Peyer's patch (tissue), 4 donors: ENCODE results near the gene PIN1. TPM values are rescaled to one million over a fixed set of nuclear protein-coding genes. Genes with fewer than 3 reads are reported as not detected.
"Not testable (repeated sequence)": the region's sequence is repeated elsewhere in the genome, so short reads cannot be mapped to it uniquely, and the experiment has no call there.

Source experiments
- DNase-seq, 3 donors: peaks; one replicate each; pipeline ENCODE4 v3.0.0-alpha.2; 2017 to 2019
- H3K27ac ChIP-seq, 4 donors: fragments of 200-600 bp; sonication (generic); one replicate each; pipeline ENCODE4 v1.5.1; 2016 to 2019
- H3K27me3 ChIP-seq, 2 donors: fragments of 200-600 bp; sonication (generic); one replicate each; pipeline ENCODE4 v1.5.1; 2019
- H3K36me3 ChIP-seq, 3 donors: fragments of 200-600 bp; sonication (generic); one replicate each; pipeline ENCODE4 v1.5.1; 2016 to 2019
- H3K4me1 ChIP-seq, 4 donors: fragments of 200-600 bp; sonication (generic); one replicate each; pipeline ENCODE4 v1.5.1; 2016 to 2019
- H3K4me3 ChIP-seq, 4 donors: fragments of 200-600 bp; sonication (generic); 1 replicate in 3 of 4; 2 replicates in 1 of 4; pipeline ENCODE4 v1.5.1; 2016 to 2019; ENCODE audit warnings: mild to moderate bottlenecking in 1 of 4
- H3K9me3 ChIP-seq, 4 donors: fragments of 200-600 bp; sonication (generic); one replicate each; pipeline ENCODE4 v1.5.1; 2016 to 2019; ENCODE audit warnings: mild to moderate bottlenecking in 1 of 4
- POLR2A ChIP-seq, 2 donors: fragments of 450-650 bp; IDR thresholded peaks; one replicate each; pipeline ENCODE4 v1.5.1; 2017; ENCODE audit warnings: antibody characterized with exemption in 2 of 2, mild to moderate bottlenecking in 2 of 2, moderate library complexity in 2 of 2
- total RNA-seq, 4 donors: library from RNA; depleted of rRNA; stranded (reverse); fragments of >200 nt; gene quantifications; one replicate each; pipeline ENCODE4 v1.1.0, GENCODE V29; 2016
- TF ChIP-seq, protein P1 (sequence below), 6 experiments: fragments of 450-650 bp in 4 of 6; fragments of 200-600 bp in 2 of 6; sonication (generic) in 1 of 6; IDR thresholded peaks; one replicate each; pipeline ENCODE4 v1.5.1; 2017 to 2019; ENCODE audit warnings: antibody characterized with exemption in 6 of 6, mild to moderate bottlenecking in 3 of 6, moderate library complexity in 1 of 6

PIN1 gene
- total RNA-seq, 4 donors from 2014 or later = 35.7 to 89.1 (median 61.1) TPM

DNA sequence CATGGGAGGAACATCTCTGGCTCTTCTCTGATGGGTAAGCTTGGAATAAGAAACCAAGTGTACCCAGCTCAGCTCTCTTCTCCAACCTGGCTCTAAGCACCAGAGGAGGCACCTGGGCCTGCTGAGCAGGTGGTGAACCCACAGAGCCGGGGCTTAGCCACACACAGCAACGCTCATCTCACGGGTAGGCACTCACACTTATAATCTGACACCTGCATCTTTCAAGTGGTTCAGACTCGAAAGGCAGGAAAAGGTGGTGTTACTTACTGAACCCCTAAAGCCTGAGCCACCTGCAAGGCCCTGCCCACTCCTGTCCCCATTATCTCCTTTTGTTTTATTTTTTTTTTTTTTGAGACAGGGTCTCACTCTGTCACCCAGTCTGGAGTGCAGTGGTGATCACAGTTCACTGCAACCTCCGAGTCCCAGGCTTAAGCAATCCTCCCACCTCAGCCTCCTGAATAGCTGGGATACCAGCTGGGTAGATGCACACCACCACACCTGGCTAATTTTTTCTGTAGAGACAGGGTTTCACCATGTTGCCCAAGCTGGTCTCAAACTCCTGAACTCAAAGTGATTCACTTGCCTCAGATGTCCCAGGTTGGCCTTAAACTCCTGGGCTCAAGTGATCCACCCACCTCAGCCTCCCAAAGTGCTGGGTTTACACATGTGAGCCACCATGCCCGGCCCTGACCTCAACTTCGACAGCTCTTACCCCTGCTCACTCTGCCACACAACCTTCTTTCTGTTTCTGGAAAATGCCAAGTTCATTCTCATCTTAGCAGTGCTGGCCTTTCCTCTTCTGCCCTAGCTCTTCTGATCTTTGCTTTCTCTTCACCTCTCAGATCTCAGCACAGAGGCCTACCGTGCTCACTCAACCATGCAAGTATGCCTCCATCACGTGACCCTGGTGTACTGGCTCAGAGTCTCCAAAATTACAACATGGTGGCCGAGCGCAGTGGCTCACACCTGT is 26.0 kb upstream of the PIN1 start:
- DNase-seq = no peak
- H3K4me3 ChIP-seq = no peak overlapping the region
- TF ChIP-seq POLR2A (IDR thresholded peaks at IDR 0.05) = no peak
- TF ChIP-seq, protein P1, sequence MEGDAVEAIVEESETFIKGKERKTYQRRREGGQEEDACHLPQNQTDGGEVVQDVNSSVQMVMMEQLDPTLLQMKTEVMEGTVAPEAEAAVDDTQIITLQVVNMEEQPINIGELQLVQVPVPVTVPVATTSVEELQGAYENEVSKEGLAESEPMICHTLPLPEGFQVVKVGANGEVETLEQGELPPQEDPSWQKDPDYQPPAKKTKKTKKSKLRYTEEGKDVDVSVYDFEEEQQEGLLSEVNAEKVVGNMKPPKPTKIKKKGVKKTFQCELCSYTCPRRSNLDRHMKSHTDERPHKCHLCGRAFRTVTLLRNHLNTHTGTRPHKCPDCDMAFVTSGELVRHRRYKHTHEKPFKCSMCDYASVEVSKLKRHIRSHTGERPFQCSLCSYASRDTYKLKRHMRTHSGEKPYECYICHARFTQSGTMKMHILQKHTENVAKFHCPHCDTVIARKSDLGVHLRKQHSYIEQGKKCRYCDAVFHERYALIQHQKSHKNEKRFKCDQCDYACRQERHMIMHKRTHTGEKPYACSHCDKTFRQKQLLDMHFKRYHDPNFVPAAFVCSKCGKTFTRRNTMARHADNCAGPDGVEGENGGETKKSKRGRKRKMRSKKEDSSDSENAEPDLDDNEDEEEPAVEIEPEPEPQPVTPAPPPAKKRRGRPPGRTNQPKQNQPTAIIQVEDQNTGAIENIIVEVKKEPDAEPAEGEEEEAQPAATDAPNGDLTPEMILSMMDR (IDR thresholded peaks at IDR 0.05) = no peak
- peak overlapping the region in 1 of 4 donors; percentile 49 for H3K27ac ChIP-seq
- H3K36me3 ChIP-seq = peaks cover 0 to 60% (median 0%) of the 10 kb centered on the region in 3 donors
- H3K9me3 ChIP-seq = no peaks in the 10 kb centered on the region
- no peaks in the 10 kb centered on the region for H3K4me1 ChIP-seq
- H3K27me3 ChIP-seq = no peaks in the 10 kb centered on the region

DNA sequence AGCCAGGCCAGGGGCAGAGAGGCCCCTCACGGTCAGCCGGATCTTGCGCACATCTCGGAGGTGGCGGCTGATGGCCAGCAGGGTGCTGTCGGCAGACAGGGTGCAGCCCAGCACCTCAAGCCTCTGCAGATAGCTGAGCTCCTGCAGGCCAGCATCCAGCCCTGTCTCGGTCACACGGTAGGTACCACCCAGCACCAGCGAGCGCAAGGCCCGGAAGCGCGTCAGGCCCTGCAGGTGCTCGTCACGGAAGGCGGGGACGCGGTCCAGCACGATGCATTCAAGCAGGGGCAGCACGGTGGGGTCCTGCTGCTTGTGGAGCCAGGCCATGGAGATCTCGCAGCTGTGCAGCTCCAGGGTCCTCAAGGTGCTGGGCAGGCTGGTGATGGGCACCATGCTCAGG is 24.0 kb upstream of the PIN1 start:
- Histone ChIP-seq H3K36me3 (peaks cover 0 to 55% (median 0%) of the 10 kb centered on the region in 3 donors), H3K27ac (no peak overlapping the region), H3K9me3 (peaks cover 0 to 6% (median 0%) of the 10 kb centered on the region in 4 donors), H3K4me1 (peaks cover 0 to 4% (median 0%) of the 10 kb centered on the region in 4 donors), H3K4me3 (no peak overlapping the region), H3K27me3 (no peaks in the 10 kb centered on the region)
- no peak for TF ChIP-seq POLR2A (IDR thresholded peaks at IDR 0.05)
- TF ChIP-seq, protein P1 (IDR thresholded peaks at IDR 0.05) = no peak
- DNase-seq = no peak

DNA sequence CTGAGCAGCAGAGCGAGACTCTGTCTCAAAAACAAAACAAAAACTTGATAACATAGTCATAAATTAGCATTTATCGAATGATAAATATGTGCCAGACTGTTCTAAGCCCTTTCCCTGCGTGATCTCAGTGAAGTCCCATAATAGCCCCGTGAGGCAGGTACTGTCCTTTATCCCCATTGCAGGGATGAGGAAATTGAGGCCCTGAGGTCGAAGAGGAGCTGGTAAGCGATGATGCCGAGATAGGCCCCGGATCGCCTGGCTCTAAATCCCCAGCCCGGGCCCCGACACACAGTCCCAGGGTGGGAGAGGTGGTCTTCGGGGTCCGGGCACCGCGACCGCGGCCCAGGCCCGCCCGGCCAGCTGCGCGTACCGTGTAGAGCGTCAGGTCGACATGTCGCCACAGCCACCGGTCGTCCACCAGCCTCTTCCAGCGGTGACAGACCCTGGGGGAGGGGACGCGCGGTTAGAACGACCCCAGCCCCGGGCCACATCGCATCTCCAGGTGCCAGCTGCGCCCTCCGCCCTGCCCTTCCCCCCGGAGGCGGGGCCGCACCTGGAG is 16.9 kb upstream of the PIN1 start:
- Histone ChIP-seq H3K4me3 (peak overlapping the region; percentile 84 to 96 (median 86)), H3K9me3 (peaks cover 0 to 6% (median 0%) of the 10 kb centered on the region in 4 donors), H3K36me3 (peaks cover 0 to 7% (median 0%) of the 10 kb centered on the region in 3 donors), H3K27ac (peak overlapping the region; percentile 87 to 99 (median 95)), H3K4me1 (peaks cover 0 to 22% (median 13%) of the 10 kb centered on the region in 4 donors), H3K27me3 (no peaks in the 10 kb centered on the region)
- no peak for DNase-seq
- TF ChIP-seq, protein P1 (IDR thresholded peaks at IDR 0.05) = no peak
- TF ChIP-seq POLR2A (IDR thresholded peaks at IDR 0.05) = no peak

DNA sequence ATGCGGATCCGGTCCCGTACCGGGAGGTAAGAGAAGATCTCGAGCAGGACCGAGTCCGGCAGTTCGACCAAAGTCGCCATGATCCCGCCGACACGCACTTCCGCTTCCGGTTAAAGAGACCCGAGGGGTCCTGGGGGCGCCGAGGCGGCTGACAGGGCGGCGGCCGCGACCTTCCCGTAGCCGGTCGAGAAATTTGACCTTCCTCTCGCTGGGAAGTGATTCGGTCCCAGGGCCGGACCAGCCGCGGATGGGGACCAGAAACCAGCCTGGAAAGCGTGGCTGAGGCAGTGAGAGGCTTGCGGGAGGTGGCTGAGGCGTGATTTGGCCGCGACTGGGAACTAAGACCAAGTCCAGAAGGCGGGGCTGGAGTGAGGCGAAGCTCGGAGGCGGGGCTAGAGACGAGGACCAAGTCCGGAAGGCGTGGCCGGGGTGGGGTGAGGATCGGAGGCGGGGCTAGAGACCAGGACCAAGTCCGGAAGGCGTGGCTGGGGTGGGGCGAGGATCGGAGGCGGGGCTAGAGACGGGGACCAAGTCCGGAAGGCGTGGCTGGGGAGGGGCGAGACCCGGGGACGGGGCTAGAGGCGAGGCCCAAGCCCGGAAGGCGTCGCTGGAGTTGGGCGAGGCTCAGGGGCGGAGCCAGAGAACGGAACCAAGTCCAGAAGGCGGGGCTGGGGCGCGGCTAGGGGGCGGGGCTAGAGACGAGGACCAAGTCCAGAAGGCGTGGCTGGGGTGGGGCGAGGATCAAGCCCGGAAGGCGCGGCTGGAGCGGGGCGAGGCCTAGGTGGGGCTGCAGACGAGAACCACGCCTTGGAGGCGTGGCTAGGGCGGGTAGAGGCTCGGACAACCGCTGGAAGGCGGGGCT is 16.2 kb upstream of the PIN1 start, which contains the start of gene FBXL12:
Gene FBXL12 (minus strand): TSS at position 346 of the 862 bp plus-strand sequence. CDS start 266 bp downstream, at position 80.
- no peaks in the 10 kb centered on the region for H3K27me3 ChIP-seq
- peaks cover 0 to 6% (median 0%) of the 10 kb centered on the region in 4 donors for H3K9me3 ChIP-seq
- peak within 1 kb of the TSS; percentile 87 to 99 (median 95) for H3K27ac ChIP-seq
- H3K4me3 ChIP-seq = peak within 1 kb of the TSS; percentile 84 to 96 (median 86)
- TF ChIP-seq, protein P1 (IDR thresholded peaks at IDR 0.05) = no peak
- peak; percentile 85 to 97 for TF ChIP-seq POLR2A (IDR thresholded peaks at IDR 0.05)
- DNase-seq = peak; percentile 100
- peaks cover 0 to 1% (median 0%) of the 10 kb centered on the region in 3 donors for H3K36me3 ChIP-seq
- peaks cover 0 to 22% (median 13%) of the 10 kb centered on the region in 4 donors for H3K4me1 ChIP-seq

DNA sequence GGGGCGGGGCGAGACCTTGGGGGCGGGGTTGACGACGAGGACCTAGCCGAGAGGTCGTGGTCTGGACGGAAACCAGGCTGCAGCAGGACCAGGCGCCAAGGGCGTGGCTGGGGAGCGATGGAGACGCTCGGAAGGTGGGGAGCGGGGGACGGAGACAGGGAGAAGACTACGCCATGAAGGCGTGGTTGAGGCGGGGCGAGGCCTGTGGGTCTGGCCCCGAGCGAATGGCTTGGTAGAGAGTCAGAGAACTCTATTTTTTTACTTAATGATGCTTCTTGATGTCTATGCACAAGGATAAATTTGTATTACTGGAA is 15.6 kb upstream of the PIN1 start:
- peaks cover 0 to 6% (median 0%) of the 10 kb centered on the region in 4 donors for H3K9me3 ChIP-seq
- H3K4me1 ChIP-seq = peaks cover 0 to 22% (median 13%) of the 10 kb centered on the region in 4 donors
- no peaks in the 10 kb centered on the region for H3K36me3 ChIP-seq
- DNase-seq = no peak
- peak overlapping the region; percentile 45 to 96 (median 84) for H3K4me3 ChIP-seq
- no peaks in the 10 kb centered on the region for H3K27me3 ChIP-seq
- H3K27ac ChIP-seq = peak overlapping the region; percentile 87 to 99 (median 95)
- TF ChIP-seq, protein P1 (IDR thresholded peaks at IDR 0.05) = no peak
- peak in 1 of 2 donors; percentile 22 for TF ChIP-seq POLR2A (IDR thresholded peaks at IDR 0.05)

DNA sequence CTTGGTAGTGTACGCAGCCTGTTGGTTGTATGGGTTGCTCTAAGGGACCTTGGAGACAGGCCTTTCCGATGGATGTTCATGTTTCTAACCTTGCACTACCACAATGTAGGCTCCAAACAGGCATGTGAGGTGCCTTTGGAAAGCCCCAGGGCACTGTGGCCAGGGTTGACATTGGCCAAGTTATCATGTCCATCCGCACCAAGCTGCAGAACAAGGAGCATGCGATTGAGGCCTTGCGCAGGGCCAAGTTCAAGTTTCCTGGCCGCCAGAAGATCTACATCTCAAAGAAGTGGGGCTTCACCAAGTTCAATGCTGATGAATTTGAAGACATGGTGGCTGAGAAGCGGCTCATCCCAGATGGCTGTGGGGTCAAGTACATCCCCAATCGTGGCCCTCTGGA is 15.1 kb upstream of the PIN1 start:
- not testable (repeated sequence) for H3K36me3 ChIP-seq, DNase-seq, H3K9me3 ChIP-seq, H3K27me3 ChIP-seq
- Histone ChIP-seq H3K27ac (peak overlapping the region; percentile 87 to 99 (median 95)), H3K4me1 (peaks cover 0 to 22% (median 13%) of the 10 kb centered on the region in 4 donors), H3K4me3 (peak overlapping the region in 2 of 4 donors; percentile 45 to 84)
